ENCODE results near the gene TM4SF20. TPM values are rescaled to one million over a fixed set of nuclear protein-coding genes. Genes with fewer than 3 reads are reported as not detected.

The TM4SF20 gene
- total and polyA plus RNA-seq, 10 of the 15 experiments (the other 5 are each of a cell fraction or from before 2014, with no cell fraction given), result 0.04 to 0.07 TPM; not detected in 8

DNA sequence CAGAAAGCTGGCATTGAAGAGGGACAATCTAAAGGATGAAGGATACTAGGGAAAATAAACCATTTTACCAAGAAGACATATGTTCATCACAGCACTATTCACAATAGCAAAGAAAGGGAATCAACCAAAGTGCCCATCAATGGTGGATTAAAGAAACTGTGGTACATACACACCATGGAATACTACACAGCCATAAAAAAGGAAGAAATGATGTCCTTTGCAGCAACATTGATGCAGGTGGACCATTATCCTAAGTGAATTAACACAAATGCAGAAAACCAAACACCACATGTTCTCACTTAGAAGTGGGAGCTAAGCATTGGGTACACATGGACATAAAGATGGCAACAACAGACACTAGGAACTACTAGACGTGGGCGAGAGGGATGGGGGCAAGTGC lies 61.3 kb downstream of the TM4SF20 start:
- H3K27me3 ChIP-seq (replicated peaks in 1 of 2; ENCODE audit: control insufficient read depth in 2 of 2, insufficient read depth in 2 of 2, low read length in 1 of 2), result no peaks in the 10 kb centered on the region
- no peaks in the 10 kb centered on the region for H3K4me1 ChIP-seq (ENCODE audit: control insufficient read depth, insufficient read depth, low read length)
- DNase-seq (ENCODE audit: low read depth, low spot score) (no peak), ATAC-seq (no peak), FAIRE-seq (no peak)
- H3K79me2 ChIP-seq (ENCODE audit: control insufficient read depth, insufficient read depth, low read length), result no peaks in the 10 kb centered on the region
- no peak overlapping the region for H3K4me2 ChIP-seq (ENCODE audit: control insufficient read depth, insufficient read depth)
- no peaks in the 10 kb centered on the region for H4K20me1 ChIP-seq (ENCODE audit: control insufficient read depth, insufficient read depth)
- ChIA-PET CTCF (interaction anchor here (0.9 kb wide), 1 partner anchor 31 kb away, joined by 4 read pairs; no protein-coding TSS in a partner anchor), RAD21 (ENCODE audit: unreplicated experiment) (no interaction called here), SMC1A (ENCODE audit: uncharacterized antibody, unreplicated experiment) (no interaction called here), POLR2A (no interaction called here)
- H3K9me3 ChIP-seq (replicated peaks; ENCODE audit: control insufficient read depth, insufficient read depth, low read length), result no peaks in the 10 kb centered on the region; the same call in 2 of the 3 replicates
- WGBS (ENCODE audit: insufficient coverage, insufficient replicate concordance, low lambda C conversion rate, missing lambda C conversion rate), result 97% methylated on average over 2 of the region's 2 CpGs
- no peak overlapping the region for H3K4me3 ChIP-seq
- no peak overlapping the region for H3K9ac ChIP-seq (ENCODE audit: control insufficient read depth, insufficient read depth, low read length)
- intact Hi-C loops (cut with micrococcal nuclease; ENCODE audit: unreplicated experiment), result no loop called here
- H3K36me3 ChIP-seq (ENCODE audit: control insufficient read depth in 2 of 2, insufficient read depth in 2 of 2, low read length in 1 of 2), result no peaks in the 10 kb centered on the region
- BruUV-seq (replicated peaks), result no TSS peak
- H2AFZ ChIP-seq (ENCODE audit: control insufficient read depth, low read depth, low read length), result no peak overlapping the region
- in situ Hi-C loops (cut with MboI), result no loop called here
- no peak overlapping the region for H3K27ac ChIP-seq (ENCODE audit: control insufficient read depth, insufficient read depth)
- TF ChIP-seq, protein P1, sequence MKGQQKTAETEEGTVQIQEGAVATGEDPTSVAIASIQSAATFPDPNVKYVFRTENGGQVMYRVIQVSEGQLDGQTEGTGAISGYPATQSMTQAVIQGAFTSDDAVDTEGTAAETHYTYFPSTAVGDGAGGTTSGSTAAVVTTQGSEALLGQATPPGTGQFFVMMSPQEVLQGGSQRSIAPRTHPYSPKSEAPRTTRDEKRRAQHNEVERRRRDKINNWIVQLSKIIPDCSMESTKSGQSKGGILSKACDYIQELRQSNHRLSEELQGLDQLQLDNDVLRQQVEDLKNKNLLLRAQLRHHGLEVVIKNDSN (IDR thresholded peaks at IDR 0.05; ENCODE audit: borderline replicate concordance, extremely low read length, insufficient read depth, low read depth, low read length), result no peak

DNA sequence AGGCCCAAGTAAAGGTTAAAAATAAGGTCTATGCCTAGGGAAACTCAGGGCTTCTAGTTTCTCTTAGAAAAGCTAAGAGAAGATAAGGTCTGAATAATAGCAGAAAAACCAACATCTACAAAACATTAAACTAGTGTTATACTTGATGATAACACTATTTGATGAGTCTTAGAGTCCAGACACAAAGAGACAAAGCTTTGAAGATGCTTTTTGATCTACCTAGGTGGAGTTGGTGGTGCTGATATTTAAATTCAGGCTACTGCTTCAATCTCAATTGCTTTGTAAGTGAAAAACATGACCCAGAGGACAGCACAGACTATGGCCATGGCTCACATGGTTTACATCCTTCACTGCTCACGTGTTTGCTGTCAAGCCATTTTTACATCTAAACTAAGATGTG lies 65.8 kb downstream of the TM4SF20 start:
- no peaks in the 10 kb centered on the region for H4K20me1 ChIP-seq (ENCODE audit: control insufficient read depth, insufficient read depth)
- H3K27me3 ChIP-seq (replicated peaks in 1 of 2; ENCODE audit: control insufficient read depth in 2 of 2, insufficient read depth in 2 of 2, low read length in 1 of 2), result no peaks in the 10 kb centered on the region
- BruUV-seq (replicated peaks), result no TSS peak
- no peaks in the 10 kb centered on the region for H3K36me3 ChIP-seq (ENCODE audit: control insufficient read depth in 2 of 2, insufficient read depth in 2 of 2, low read length in 1 of 2)
- peaks cover 9% of the 10 kb centered on the region; the same call in 1 of the 2 replicates for H3K4me1 ChIP-seq (ENCODE audit: control insufficient read depth, insufficient read depth, low read length)
- no peak overlapping the region for H3K27ac ChIP-seq (ENCODE audit: control insufficient read depth, insufficient read depth)
- DNase-seq (ENCODE audit: low read depth, low spot score) (no peak), FAIRE-seq (no peak), ATAC-seq (no peak)
- POLR2A ChIA-PET, result no interaction called here
- WGBS (ENCODE audit: insufficient coverage, insufficient replicate concordance, low lambda C conversion rate, missing lambda C conversion rate), result 100% methylated on average over 1 of the region's 1 CpG
- SMC1A ChIA-PET (ENCODE audit: uncharacterized antibody, unreplicated experiment), result interaction anchor here (1.2 kb wide), 1 partner anchor 16 kb away, joined by 3 read pairs; no protein-coding TSS in a partner anchor
- H3K9ac ChIP-seq (ENCODE audit: control insufficient read depth, insufficient read depth, low read length), result no peak overlapping the region
- no peaks in the 10 kb centered on the region for H3K9me3 ChIP-seq (replicated peaks; ENCODE audit: control insufficient read depth, insufficient read depth, low read length)
- CTCF ChIA-PET, result no interaction called here
- no peak overlapping the region for H3K4me2 ChIP-seq (ENCODE audit: control insufficient read depth, insufficient read depth)
- in situ Hi-C loops (cut with MboI), result no loop called here
- TF ChIP-seq, protein P2, sequence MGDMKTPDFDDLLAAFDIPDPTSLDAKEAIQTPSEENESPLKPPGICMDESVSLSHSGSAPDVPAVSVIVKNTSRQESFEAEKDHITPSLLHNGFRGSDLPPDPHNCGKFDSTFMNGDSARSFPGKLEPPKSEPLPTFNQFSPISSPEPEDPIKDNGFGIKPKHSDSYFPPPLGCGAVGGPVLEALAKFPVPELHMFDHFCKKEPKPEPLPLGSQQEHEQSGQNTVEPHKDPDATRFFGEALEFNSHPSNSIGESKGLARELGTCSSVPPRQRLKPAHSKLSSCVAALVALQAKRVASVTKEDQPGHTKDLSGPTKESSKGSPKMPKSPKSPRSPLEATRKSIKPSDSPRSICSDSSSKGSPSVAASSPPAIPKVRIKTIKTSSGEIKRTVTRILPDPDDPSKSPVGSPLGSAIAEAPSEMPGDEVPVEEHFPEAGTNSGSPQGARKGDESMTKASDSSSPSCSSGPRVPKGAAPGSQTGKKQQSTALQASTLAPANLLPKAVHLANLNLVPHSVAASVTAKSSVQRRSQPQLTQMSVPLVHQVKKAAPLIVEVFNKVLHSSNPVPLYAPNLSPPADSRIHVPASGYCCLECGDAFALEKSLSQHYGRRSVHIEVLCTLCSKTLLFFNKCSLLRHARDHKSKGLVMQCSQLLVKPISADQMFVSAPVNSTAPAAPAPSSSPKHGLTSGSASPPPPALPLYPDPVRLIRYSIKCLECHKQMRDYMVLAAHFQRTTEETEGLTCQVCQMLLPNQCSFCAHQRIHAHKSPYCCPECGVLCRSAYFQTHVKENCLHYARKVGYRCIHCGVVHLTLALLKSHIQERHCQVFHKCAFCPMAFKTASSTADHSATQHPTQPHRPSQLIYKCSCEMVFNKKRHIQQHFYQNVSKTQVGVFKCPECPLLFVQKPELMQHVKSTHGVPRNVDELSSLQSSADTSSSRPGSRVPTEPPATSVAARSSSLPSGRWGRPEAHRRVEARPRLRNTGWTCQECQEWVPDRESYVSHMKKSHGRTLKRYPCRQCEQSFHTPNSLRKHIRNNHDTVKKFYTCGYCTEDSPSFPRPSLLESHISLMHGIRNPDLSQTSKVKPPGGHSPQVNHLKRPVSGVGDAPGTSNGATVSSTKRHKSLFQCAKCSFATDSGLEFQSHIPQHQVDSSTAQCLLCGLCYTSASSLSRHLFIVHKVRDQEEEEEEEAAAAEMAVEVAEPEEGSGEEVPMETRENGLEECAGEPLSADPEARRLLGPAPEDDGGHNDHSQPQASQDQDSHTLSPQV (IDR thresholded peaks at IDR 0.05), result no peak
- TF ChIP-seq LARP7 (IDR thresholded peaks at IDR 0.05) (no peak), SREBF2 (IDR thresholded peaks at IDR 0.05; ENCODE audit: low read length) (no peak), HDGF (IDR thresholded peaks at IDR 0.05) (no peak), POLR2AphosphoS2 (IDR thresholded peaks at IDR 0.05; ENCODE audit: low read depth, low read length) (no peak), NBN (IDR thresholded peaks at IDR 0.05) (no peak), BRCA1 (IDR thresholded peaks at IDR 0.05; ENCODE audit: low read depth, low read length) (no peak), EP300 (IDR thresholded peaks at IDR 0.05; ENCODE audit: borderline replicate concordance in 1 of 2, control insufficient read depth in 1 of 2, low read depth in 2 of 2, low read length in 2 of 2) (no peak), JUNB (IDR thresholded peaks at IDR 0.05) (no peak), ZNF207 (IDR thresholded peaks at IDR 0.05; ENCODE audit: borderline replicate concordance) (no peak), MTA2 (IDR thresholded peaks at IDR 0.05; ENCODE audit: low read depth) (no peak), YBX1 (IDR thresholded peaks at IDR 0.05) (no peak), CHD1 (IDR thresholded peaks at IDR 0.05; ENCODE audit: low read depth, low read length) (no peak), MTA3 (IDR thresholded peaks at IDR 0.05; ENCODE audit: borderline replicate concordance, low read length) (no peak), CBX3 (IDR thresholded peaks at IDR 0.05; ENCODE audit: borderline replicate concordance, low read depth) (no peak)
- no peaks in the 10 kb centered on the region for H3K79me2 ChIP-seq (ENCODE audit: control insufficient read depth, insufficient read depth, low read length)
- RAD21 ChIA-PET (ENCODE audit: unreplicated experiment), result no interaction called here
- intact Hi-C loops (cut with micrococcal nuclease; ENCODE audit: unreplicated experiment), result no loop called here
- no peak overlapping the region for H3K4me3 ChIP-seq
- H2AFZ ChIP-seq (ENCODE audit: control insufficient read depth, low read depth, low read length), result no peak overlapping the region

All from GM12878 (cell line).